Right lobe of liver (tissue), 6 donors: ENCODE measurements around the gene PLEKHA1. TPM values are rescaled to one million over a fixed set of nuclear protein-coding genes. Genes with fewer than 3 reads are reported as not detected.

ENCODE experiments used
- ATAC-seq, 4 donors: fragments of 200-7000 bp; cut with Tn5 transposase; one replicate each; pipeline ENCODE4 v1.9.1; 2020; ENCODE audit warnings: mild to moderate bottlenecking in 4 of 4, moderate library complexity in 4 of 4
- DNase-seq, 3 donors: peaks; one replicate each; pipeline ENCODE4 v3.0.0-alpha.2; 2020
- H3K27ac ChIP-seq, 3 donors: fragments of 200-600 bp; one replicate each; pipeline ENCODE4 v1.8.0; 2022
- H3K27me3 ChIP-seq, 2 donors: fragments of 200-600 bp; one replicate each; pipeline ENCODE4 v1.8.0; 2022
- H3K36me3 ChIP-seq, 4 donors: fragments of 200-600 bp; sonication (generic) in 1 of 4; one replicate each; pipeline versions ENCODE4 v1.5.1 to v1.8.0; 2017 to 2022; ENCODE audit warnings: control low read depth in 1 of 4
- H3K4me1 ChIP-seq, 4 donors: fragments of 200-600 bp; sonication (generic) in 1 of 4; one replicate each; pipeline versions ENCODE4 v1.5.1 to v1.8.0; 2017 to 2022; ENCODE audit warnings: control low read depth in 1 of 4
- H3K4me3 ChIP-seq, 3 donors: fragments of 200-600 bp; one replicate each; pipeline ENCODE4 v1.8.0; 2022
- H3K9me3 ChIP-seq, 4 donors: fragments of 200-600 bp; sonication (generic) in 1 of 4; one replicate each; pipeline versions ENCODE4 v1.5.1 to v1.8.0; 2017 to 2022; ENCODE audit warnings: control low read depth in 1 of 4
- CTCF ChIP-seq, 4 donors: fragments of 200-600 bp in 3 of 4; fragments of 450-650 bp in 1 of 4; IDR thresholded peaks; one replicate each; pipeline versions ENCODE4 v1.5.1 to v1.8.0; 2016 to 2022; ENCODE audit warnings: antibody characterized with exemption in 4 of 4, mild to moderate bottlenecking in 2 of 4
- POLR2A ChIP-seq: fragments of 450-650 bp; IDR thresholded peaks from one replicate; pipeline ENCODE4 v1.6.1; 2017; ENCODE audit warnings: antibody characterized with exemption, mild to moderate bottlenecking
- WGBS: methylation state at CpG from one replicate; pipeline ENCODE4 v1.1.6; 2018; ENCODE audit warnings: low coverage, low lambda C conversion rate; ENCODE audit not compliant: insufficient coverage; ENCODE audit errors: missing lambda C conversion rate; 5-methylcytosine and 5-hydroxymethylcytosine counted together
- intact Hi-C, 2 donors: fragments of 100-400 bp; cut with DNase I; formaldehyde crosslinking; loops; one replicate each; pipeline versions ENCODE4 v1.11.2 to v1.14.1; 2022
- total RNA-seq, 6 experiments: library from RNA; depleted of rRNA in 2 of 6; stranded (reverse); fragments of >200 nt in 2 of 6; fragmentation: NEBNext Ultra II Directional in 3 of 6; extraction: Animal tissue kit (Norgen Biotek cat#: 25700) in 3 of 6; gene quantifications; one replicate each; pipeline versions ENCODE4 v1.1.0 to v1.2.4, GENCODE V29; 2016 to 2023
- donor health status: DM: no; HTN: yes; CAD: no.
- donor health status: DM: no; HTN: no; CAD: no.
- donor health status: DM: no; HTN: no; CAD: no.
- donor health status: DM: no; HTN: yes; CAD: no.
- donor health status: DM: no; HTN: yes; CAD: no.

The PLEKHA1 gene
- total RNA-seq, 6 experiments from 2014 or later, result 23.1 to 42.2 (median 27.5) TPM

DNA sequence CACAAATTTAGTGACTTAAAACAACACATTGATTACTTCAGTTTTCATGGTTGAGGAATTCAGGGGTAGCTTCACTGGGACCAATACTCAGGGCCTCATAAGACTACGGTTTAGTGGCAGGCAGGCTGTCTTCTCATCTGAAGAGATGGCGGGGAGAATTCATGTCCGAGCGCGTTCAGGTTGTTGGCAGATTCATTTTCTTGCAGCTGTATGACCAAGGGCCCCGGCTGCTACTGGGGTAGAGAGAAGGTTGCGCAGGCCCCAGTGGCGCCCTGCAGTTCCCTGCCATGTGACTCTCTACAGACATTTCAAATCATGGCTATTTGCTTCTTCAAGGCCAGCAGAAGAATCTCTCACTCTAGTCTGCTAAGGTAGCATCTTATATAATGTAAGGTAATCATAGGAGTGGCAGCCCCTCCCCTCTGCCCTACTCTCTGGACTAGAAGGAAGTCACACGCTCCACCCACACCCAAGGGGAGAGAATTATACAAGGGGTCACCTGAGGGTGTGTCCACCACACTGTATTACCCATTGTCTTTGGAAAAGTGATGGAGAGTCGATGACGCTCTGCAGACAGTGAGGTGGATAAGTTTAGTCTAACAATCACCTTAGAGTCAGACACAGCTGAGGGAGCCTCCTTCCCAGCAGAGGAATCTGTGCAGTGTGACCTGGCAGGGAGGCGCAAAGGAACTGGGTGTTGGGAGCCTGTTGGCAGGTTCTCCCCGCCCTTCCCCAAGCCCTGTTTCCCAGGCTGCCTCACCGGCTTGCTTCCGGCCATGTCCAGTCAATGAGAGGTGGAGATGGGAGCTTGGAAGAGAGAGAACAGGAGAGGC, 35.7 kb upstream of the PLEKHA1 start:
- peaks cover 0 to 3% (median 0%) of the 10 kb centered on the region in 4 donors for H3K4me1 ChIP-seq
- no peaks in the 10 kb centered on the region for H3K9me3 ChIP-seq
- TF ChIP-seq CTCF (IDR thresholded peaks at IDR 0.05) (no peak), POLR2A (no peak)
- intact Hi-C loops, result no loop called here
- H3K4me3 ChIP-seq, result no peak overlapping the region
- DNase-seq, result no peak
- no peaks in the 10 kb centered on the region for H3K36me3 ChIP-seq
- no peaks in the 10 kb centered on the region for H3K27me3 ChIP-seq
- WGBS, result 90% methylated on average over 3 of the region's 15 CpGs
- H3K27ac ChIP-seq, result no peak overlapping the region
- no peak for ATAC-seq

GRCh38 chr10:122341141-122341810, 33.2 kb upstream of the PLEKHA1 start:
- no peak overlapping the region for H3K27ac ChIP-seq
- H3K36me3 ChIP-seq, result no peaks in the 10 kb centered on the region
- peaks cover 0 to 3% (median 0%) of the 10 kb centered on the region in 4 donors for H3K4me1 ChIP-seq
- intact Hi-C loops, result no loop called here
- DNase-seq (no peak), ATAC-seq (no peak)
- H3K9me3 ChIP-seq, result no peaks in the 10 kb centered on the region
- TF ChIP-seq CTCF (IDR thresholded peaks at IDR 0.05) (no peak), POLR2A (no peak)
- 70% methylated on average over 8 of the region's 11 CpGs for WGBS
- no peaks in the 10 kb centered on the region for H3K27me3 ChIP-seq
- H3K4me3 ChIP-seq, result no peak overlapping the region

- Histone ChIP-seq H3K27ac (no peak overlapping the region), H3K4me1 (peaks cover 0 to 3% (median 0%) of the 10 kb centered on the region in 4 donors), H3K9me3 (no peaks in the 10 kb centered on the region), H3K36me3 (no peaks in the 10 kb centered on the region), H3K4me3 (no peak overlapping the region), H3K27me3 (no peaks in the 10 kb centered on the region)
- DNase-seq (peak in 1 of 3 donors; percentile 62), ATAC-seq (peak; percentile 74 to 87 (median 78))
- no peak for TF ChIP-seq POLR2A
- peak; percentile 76 to 84 (median 82) for TF ChIP-seq CTCF (IDR thresholded peaks at IDR 0.05)
- intact Hi-C loops, result no loop called here
- 45% methylated on average over 6 of the region's 8 CpGs for WGBS
These were observed 32.0 kb upstream of the PLEKHA1 start for GRCh38 chr10:122342293-122343134.

GRCh38 chr10:122343135-122343800, 31.2 kb upstream of the PLEKHA1 start:
- Histone ChIP-seq H3K4me1 (peaks cover 0 to 3% (median 0%) of the 10 kb centered on the region in 4 donors), H3K27me3 (no peaks in the 10 kb centered on the region), H3K36me3 (no peaks in the 10 kb centered on the region), H3K27ac (no peak overlapping the region), H3K4me3 (no peak overlapping the region), H3K9me3 (no peaks in the 10 kb centered on the region)
- intact Hi-C loops, result no loop called here
- ATAC-seq (no peak), DNase-seq (no peak)
- TF ChIP-seq CTCF (IDR thresholded peaks at IDR 0.05) (no peak), POLR2A (no peak)
- 83% methylated on average over 9 of the region's 11 CpGs for WGBS
